HG02571 (cell line): Measurements from ENCODE around the gene KIF21B.
A peak's percentile ranks its signal among the peaks of the same experiment; 100 is the strongest.

Experiments used
- ATAC-seq: cut with Tn5 transposase; IDR thresholded peaks from one replicate; pipeline ENCODE4 v1.9.1; 2021; ENCODE audit warnings: mild to moderate bottlenecking, moderate library complexity; ENCODE audit not compliant: unreplicated experiment

The KIF21B gene

GRCh38 chr1:201044119-201044518 lies 20.6 kb upstream of the KIF21B start:
- ATAC-seq = no peak

GRCh38 chr1:201042779-201043461 lies 19.4 kb upstream of the KIF21B start:
- peak; percentile 53 for ATAC-seq

GRCh38 chr1:201041011-201041410 lies 17.5 kb upstream of the KIF21B start:
- no peak for ATAC-seq

- no peak for ATAC-seq
Measured at GRCh38 chr1:201039876-201040275, 16.4 kb upstream of the KIF21B start.

GRCh38 chr1:201039418-201039817 lies 15.9 kb upstream of the KIF21B start:
- ATAC-seq = no peak

GRCh38 chr1:201038186-201038876 lies 14.8 kb upstream of the KIF21B start:
- no peak for ATAC-seq

GRCh38 chr1:201036188-201036842 lies 12.8 kb upstream of the KIF21B start:
- no peak for ATAC-seq

- no peak for ATAC-seq
Measured at GRCh38 chr1:201034671-201035070, 11.2 kb upstream of the KIF21B start.

- no peak for ATAC-seq
Measured at GRCh38 chr1:201032408-201032807, 8.9 kb upstream of the KIF21B start.

- ATAC-seq = no peak
Measured at GRCh38 chr1:201028461-201028889, 5.0 kb upstream of the KIF21B start.

GRCh38 chr1:201026836-201027235 lies 3.3 kb upstream of the KIF21B start:
- no peak for ATAC-seq

- ATAC-seq = no peak
Measured at GRCh38 chr1:201026234-201026633, 2.7 kb upstream of the KIF21B start.

GRCh38 chr1:201025571-201026002 lies 2.1 kb upstream of the KIF21B start:
- no peak for ATAC-seq

GRCh38 chr1:201024625-201024998 lies 1.1 kb upstream of the KIF21B start:
- ATAC-seq = no peak

GRCh38 chr1:201023920-201024624 lies 558 bp upstream of the KIF21B start:
- no peak for ATAC-seq

- ATAC-seq = no peak
Measured at GRCh38 chr1:201022820-201023516, 546 bp downstream of the KIF21B start.

- ATAC-seq = no peak
Measured at GRCh38 chr1:201022493-201022819, 1.1 kb downstream of the KIF21B start.

- ATAC-seq = no peak
Measured at GRCh38 chr1:201021630-201022492, 1.7 kb downstream of the KIF21B start.

- no peak for ATAC-seq
Measured at GRCh38 chr1:201020721-201021629, 2.5 kb downstream of the KIF21B start.
